Keratinocyte (primary cell): ENCODE results near the gene FRZB. TPM values are rescaled to one million over a fixed set of nuclear protein-coding genes. Genes with fewer than 3 reads are reported as not detected.

Source experiments
- DNase-seq: peaks from one replicate; pipeline ENCODE4 v3.0.0-alpha.2; 2011; ENCODE audit warnings: low read depth, missing footprints, low spot score
- FAIRE-seq: peaks from 2 replicates; lab custom pipeline; 2011; peaks lifted over from hg19 to GRCh38; lab: Jason Lieb, UNC
- H2AFZ ChIP-seq: 2 replicates; pipeline ENCODE4 v1.6.0; 2012; ENCODE audit warnings: low read length, control low read depth, inconsistent platforms; ENCODE audit not compliant: control insufficient read depth
- H3K27ac ChIP-seq: 2 replicates; pipeline ENCODE4 v1.5.1; 2011; ENCODE audit warnings: low read length; ENCODE audit not compliant: control insufficient read depth, insufficient read depth
- H3K27me3 ChIP-seq: 3 replicates; pipeline ENCODE4 v1.6.0; 2011; ENCODE audit warnings: low read length; ENCODE audit not compliant: control insufficient read depth, insufficient read depth; ENCODE audit errors: extremely low read depth
- H3K36me3 ChIP-seq, 2 experiments: 2 replicates in 1 of 2; 3 replicates in 1 of 2; pipeline ENCODE4 v1.5.1; 2011; ENCODE audit warnings: low read length in 2 of 2, mild to moderate bottlenecking in 1 of 2; ENCODE audit not compliant: control insufficient read depth in 2 of 2, insufficient read depth in 2 of 2; ENCODE audit errors: extremely low read depth in 1 of 2
- H3K4me1 ChIP-seq: 3 replicates; pipeline ENCODE4 v1.5.1; 2011; ENCODE audit warnings: low read length; ENCODE audit not compliant: control insufficient read depth, insufficient read depth; ENCODE audit errors: extremely low read depth
- H3K4me2 ChIP-seq: 3 replicates; pipeline ENCODE4 v1.6.0; 2011; ENCODE audit warnings: low read depth, low read length; ENCODE audit not compliant: control insufficient read depth, insufficient read depth; ENCODE audit errors: extremely low read depth
- H3K4me3 ChIP-seq, 3 experiments: fragments of 200-600 bp in 1 of 3; sonication (generic) in 1 of 3; 2 replicates in 2 of 3; 3 replicates in 1 of 3; pipeline ENCODE4 v1.5.1; 2011 to 2016; ENCODE audit warnings: low read length in 3 of 3, mild to moderate bottlenecking in 3 of 3, control low read depth in 2 of 3, inconsistent platforms in 1 of 3, low read depth in 1 of 3, mixed read lengths in 1 of 3, mixed run types in 1 of 3, moderate library complexity in 1 of 3; ENCODE audit not compliant: control insufficient read depth in 2 of 3, insufficient read depth in 2 of 3; ENCODE audit errors: extremely low read depth in 1 of 3
- H3K79me2 ChIP-seq: 2 replicates; pipeline ENCODE4 v1.6.0; 2012; ENCODE audit warnings: low read length; ENCODE audit not compliant: control insufficient read depth, insufficient read depth
- H3K9ac ChIP-seq: 3 replicates; pipeline ENCODE4 v1.6.0; 2011; ENCODE audit warnings: low read length; ENCODE audit not compliant: control insufficient read depth, insufficient read depth; ENCODE audit errors: extremely low read depth
- H3K9me1 ChIP-seq: 3 replicates; pipeline ENCODE4 v1.6.0; 2011; ENCODE audit warnings: low read length; ENCODE audit not compliant: control insufficient read depth, insufficient read depth; ENCODE audit errors: extremely low read depth
- H3K9me3 ChIP-seq: 2 replicates; pipeline ENCODE4 v1.5.1; 2012; ENCODE audit warnings: low read depth, low read length; ENCODE audit not compliant: control insufficient read depth
- H4K20me1 ChIP-seq: 3 replicates; pipeline ENCODE4 v1.6.0; 2011; ENCODE audit warnings: low read length; ENCODE audit not compliant: control insufficient read depth, insufficient read depth; ENCODE audit errors: extremely low read depth
- EZH2 ChIP-seq: IDR thresholded peaks from one replicate; pipeline ENCODE4 v1.6.1; 2012; ENCODE audit warnings: inconsistent platforms, mild to moderate bottlenecking, low read length, moderate library complexity
- dilution Hi-C: fragments of 300-500 bp; cut with MboI; formaldehyde crosslinking; loops from one replicate; pipeline ENCODE4 v1.7.0; 2020; ENCODE audit warnings: low sequenced_read_pairs; ENCODE audit not compliant: extremely low pct_ligation_motif_present
- polyA plus RNA-seq, 5 experiments: library from polyadenylated mRNA; depleted of rRNA in 3 of 5; stranded (reverse) in 3 of 5; stranded (forward) in 1 of 5; unstranded in 1 of 5; fragments of >200 nt; gene quantifications; 1 replicate in 1 of 5; 2 replicates in 3 of 5; 3 replicates in 1 of 5; pipeline versions ENCODE4 v1.2.1 to v1.2.3, GENCODE V29; 2011 to 2012; ENCODE audit warnings: missing spikeins in 2 of 5, low read depth in 1 of 5, low replicate concordance in 1 of 5
- TF ChIP-seq, protein P1 (sequence below), 3 experiments: IDR thresholded peaks in 1 of 3; conservative IDR thresholded peaks in 1 of 3; optimal IDR thresholded peaks in 1 of 3; 2 replicates in 2 of 3; 3 replicates in 1 of 3; pipeline versions ENCODE3 to v1.5.1; 2011; ENCODE audit warnings: low read length in 3 of 3, mild to moderate bottlenecking in 3 of 3, moderate library complexity in 2 of 3, control low read depth in 1 of 3, inconsistent platforms in 1 of 3; ENCODE audit not compliant: insufficient read depth in 2 of 3; ENCODE audit errors: extremely low read depth in 1 of 3

FRZB gene
- polyA plus RNA-seq, 1 donor (not counting 4 experiments of a cell fraction or from before 2014, with no cell fraction given) = 0.05 TPM

DNA sequence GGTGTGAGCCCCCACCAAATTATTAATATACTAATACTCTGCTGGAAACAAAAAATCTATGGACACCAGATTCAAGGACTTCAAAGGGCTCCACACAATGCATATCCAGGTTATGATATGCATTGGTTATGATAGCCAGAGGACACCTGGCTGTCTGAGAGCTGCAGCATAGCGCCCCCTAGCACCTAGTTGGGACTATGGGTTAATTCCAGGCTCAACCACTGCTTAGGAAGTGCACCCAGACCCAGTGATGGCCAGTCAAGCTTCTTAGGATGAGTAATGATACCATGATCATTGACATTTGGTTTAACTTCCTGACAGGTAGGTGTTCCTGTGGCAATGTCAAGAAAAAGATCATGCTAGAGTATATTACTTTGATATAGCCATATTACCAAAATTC, 3.8 kb upstream of the FRZB start:
- H3K79me2 ChIP-seq = no peaks in the 10 kb centered on the region
- H3K36me3 ChIP-seq = no peaks in the 10 kb centered on the region
- no peak overlapping the region for H3K4me2 ChIP-seq
- no peaks in the 10 kb centered on the region for H3K9me1 ChIP-seq
- no peak overlapping the region for H3K27ac ChIP-seq
- H3K9ac ChIP-seq = no peak overlapping the region
- FAIRE-seq (no peak), DNase-seq (no peak)
- H3K9me3 ChIP-seq = no peaks in the 10 kb centered on the region
- dilution Hi-C loops = no loop called here
- TF ChIP-seq EZH2 = no peak
- TF ChIP-seq, protein P1, sequence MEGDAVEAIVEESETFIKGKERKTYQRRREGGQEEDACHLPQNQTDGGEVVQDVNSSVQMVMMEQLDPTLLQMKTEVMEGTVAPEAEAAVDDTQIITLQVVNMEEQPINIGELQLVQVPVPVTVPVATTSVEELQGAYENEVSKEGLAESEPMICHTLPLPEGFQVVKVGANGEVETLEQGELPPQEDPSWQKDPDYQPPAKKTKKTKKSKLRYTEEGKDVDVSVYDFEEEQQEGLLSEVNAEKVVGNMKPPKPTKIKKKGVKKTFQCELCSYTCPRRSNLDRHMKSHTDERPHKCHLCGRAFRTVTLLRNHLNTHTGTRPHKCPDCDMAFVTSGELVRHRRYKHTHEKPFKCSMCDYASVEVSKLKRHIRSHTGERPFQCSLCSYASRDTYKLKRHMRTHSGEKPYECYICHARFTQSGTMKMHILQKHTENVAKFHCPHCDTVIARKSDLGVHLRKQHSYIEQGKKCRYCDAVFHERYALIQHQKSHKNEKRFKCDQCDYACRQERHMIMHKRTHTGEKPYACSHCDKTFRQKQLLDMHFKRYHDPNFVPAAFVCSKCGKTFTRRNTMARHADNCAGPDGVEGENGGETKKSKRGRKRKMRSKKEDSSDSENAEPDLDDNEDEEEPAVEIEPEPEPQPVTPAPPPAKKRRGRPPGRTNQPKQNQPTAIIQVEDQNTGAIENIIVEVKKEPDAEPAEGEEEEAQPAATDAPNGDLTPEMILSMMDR (optimal IDR thresholded peaks at IDR 0.05 in 1 of 3, IDR thresholded peaks at IDR 0.05 in 1 of 3, conservative IDR thresholded peaks at IDR 0.05 in 1 of 3; ENCODE audit: extremely low read depth in 1 of 3, insufficient read depth in 2 of 3, low read length in 3 of 3) = peak; percentile 37 to 72 (median 45)
- H4K20me1 ChIP-seq = no peaks in the 10 kb centered on the region
- peaks cover 28% of the 10 kb centered on the region for H3K27me3 ChIP-seq
- no peak overlapping the region for H2AFZ ChIP-seq
- peaks cover 10% of the 10 kb centered on the region for H3K4me1 ChIP-seq
- no peak overlapping the region for H3K4me3 ChIP-seq

DNA sequence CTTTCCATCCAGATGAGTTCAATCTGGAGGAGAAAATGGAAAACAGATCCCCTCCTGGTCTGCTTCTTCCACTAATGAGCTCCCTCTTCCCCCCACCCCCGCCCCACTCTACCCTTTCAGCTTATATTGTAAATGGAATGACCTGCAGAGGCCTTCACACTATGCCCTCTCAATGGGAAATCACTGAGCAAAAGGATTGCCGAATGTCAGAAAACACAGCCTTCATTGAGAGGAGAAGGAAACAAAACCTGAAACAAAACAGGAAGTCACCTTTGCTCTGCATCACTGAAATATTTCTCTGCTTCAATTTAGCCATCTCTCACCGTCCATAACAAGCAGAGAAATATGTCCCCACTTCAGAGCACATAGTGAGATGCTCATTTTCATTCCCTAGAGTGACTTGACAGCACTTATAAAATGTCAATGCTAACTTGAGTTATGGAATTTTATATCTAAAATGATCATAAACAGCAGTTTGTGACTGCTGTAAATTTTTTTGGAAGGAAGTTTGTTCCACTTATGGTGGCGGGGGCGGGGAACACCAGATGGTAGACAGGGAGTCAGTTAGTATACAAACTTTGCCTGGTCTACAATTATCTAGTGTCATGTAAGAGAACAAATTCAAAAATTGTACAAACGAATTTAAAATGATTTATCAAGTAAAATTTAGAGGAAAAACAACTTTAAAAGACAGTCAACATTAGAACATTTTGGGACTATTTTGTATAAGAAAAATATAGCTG, 1.8 kb upstream of the FRZB start:
- H3K9ac ChIP-seq = no peak overlapping the region
- no peak for DNase-seq
- H3K9me3 ChIP-seq = no peaks in the 10 kb centered on the region
- H2AFZ ChIP-seq = no peak overlapping the region
- peaks cover 29% of the 10 kb centered on the region for H3K27me3 ChIP-seq
- no peak overlapping the region for H3K27ac ChIP-seq
- no peaks in the 10 kb centered on the region for H3K9me1 ChIP-seq
- H3K79me2 ChIP-seq = no peaks in the 10 kb centered on the region
- H3K4me2 ChIP-seq = no peak overlapping the region
- no peaks in the 10 kb centered on the region for H3K36me3 ChIP-seq
- no peak overlapping the region for H3K4me3 ChIP-seq
- no peak for FAIRE-seq
- peaks cover 10% of the 10 kb centered on the region for H3K4me1 ChIP-seq
- H4K20me1 ChIP-seq = no peaks in the 10 kb centered on the region
- dilution Hi-C loops = no loop called here
- no peak for TF ChIP-seq EZH2
- TF ChIP-seq, protein P1 (optimal IDR thresholded peaks at IDR 0.05 in 1 of 3, IDR thresholded peaks at IDR 0.05 in 1 of 3, conservative IDR thresholded peaks at IDR 0.05 in 1 of 3; ENCODE audit: extremely low read depth in 1 of 3, insufficient read depth in 2 of 3, low read length in 3 of 3) = no peak
